ENCODE results near the gene ACKR2. TPM values are rescaled to one million over a fixed set of nuclear protein-coding genes. Genes with fewer than 3 reads are reported as not detected.

The ACKR2 gene
- total and polyA plus RNA-seq, 2 donors, result 0.14 to 0.82 TPM

DNA sequence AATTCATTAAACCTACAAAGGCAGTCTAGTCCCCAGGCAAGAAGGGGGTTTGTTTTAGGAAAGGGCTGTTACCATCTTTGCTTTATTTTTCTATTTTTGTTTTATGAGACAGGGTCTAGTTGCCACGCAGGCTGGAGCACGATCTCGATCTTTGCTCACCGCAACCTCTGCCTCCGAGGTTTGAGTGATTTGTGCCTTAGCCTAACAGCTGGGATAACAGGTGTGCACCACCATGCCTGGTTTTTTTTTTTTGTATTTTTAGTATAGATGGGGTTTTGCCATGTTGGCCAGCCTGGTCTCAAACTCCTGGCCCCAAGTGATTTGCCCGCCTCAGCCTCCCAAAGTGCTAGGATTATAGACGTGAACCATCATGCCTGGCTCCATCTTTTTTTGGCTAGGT lies 9.9 kb upstream of the ACKR2 start:
- Histone ChIP-seq H3K27ac (ENCODE audit: low read depth in 1 of 2, low read length in 1 of 2) (no peak overlapping the region), H3K36me3 (ENCODE audit: control insufficient read depth in 2 of 2, insufficient read depth in 2 of 2, low read length in 1 of 2) (no peaks in the 10 kb centered on the region), H3K4me3 (ENCODE audit: low read length in 2 of 2) (no peak overlapping the region), H3K9me3 (ENCODE audit: control insufficient read depth in 2 of 2, insufficient read depth in 1 of 2, low read length in 1 of 2) (no peaks in the 10 kb centered on the region), H3K27me3 (ENCODE audit: control insufficient read depth in 2 of 2, insufficient read depth in 1 of 2, low read length in 1 of 2) (no peaks in the 10 kb centered on the region), H3K4me1 (ENCODE audit: control insufficient read depth in 2 of 2, insufficient read depth in 2 of 2, low read length in 2 of 2) (peaks cover 7 to 10% of the 10 kb centered on the region in 2 donors)
- no peak for DNase-seq (ENCODE audit: low read depth in 6 of 9, low spot score in 9 of 9)
- 72% methylated on average over 7 of the region's 7 CpGs for WGBS

DNA sequence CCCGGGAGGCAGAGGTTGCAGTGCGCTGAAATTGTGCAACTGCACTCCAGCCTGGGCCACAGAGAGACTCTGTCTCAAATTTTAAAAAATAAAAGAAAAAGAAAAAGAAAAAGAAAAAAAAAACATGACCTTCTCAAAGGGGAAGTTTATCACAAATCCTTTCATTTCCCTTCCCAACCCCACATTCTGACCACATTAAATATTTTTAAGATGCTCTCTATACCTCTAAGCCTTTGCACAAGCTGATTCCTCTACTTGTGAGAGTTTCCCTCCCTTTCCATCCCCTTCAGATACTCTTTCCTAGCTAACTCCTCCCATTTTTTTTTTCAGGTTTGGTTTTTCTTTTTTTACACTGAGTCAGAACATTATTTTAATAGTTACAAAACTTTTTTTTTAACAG lies 9.0 kb upstream of the ACKR2 start:
- peaks cover 8 to 10% of the 10 kb centered on the region in 2 donors for H3K4me1 ChIP-seq (ENCODE audit: control insufficient read depth in 2 of 2, insufficient read depth in 2 of 2, low read length in 2 of 2)
- peaks cover 2 to 8% of the 10 kb centered on the region in 2 donors for H3K27me3 ChIP-seq (ENCODE audit: control insufficient read depth in 2 of 2, insufficient read depth in 1 of 2, low read length in 1 of 2)
- no peaks in the 10 kb centered on the region for H3K36me3 ChIP-seq (ENCODE audit: control insufficient read depth in 2 of 2, insufficient read depth in 2 of 2, low read length in 1 of 2)
- 87% methylated on average over 2 of the region's 2 CpGs for WGBS
- DNase-seq (ENCODE audit: low read depth in 6 of 9, low spot score in 9 of 9), result no peak
- H3K4me3 ChIP-seq (ENCODE audit: low read length in 2 of 2), result no peak overlapping the region
- H3K9me3 ChIP-seq (ENCODE audit: control insufficient read depth in 2 of 2, insufficient read depth in 1 of 2, low read length in 1 of 2), result no peaks in the 10 kb centered on the region
- H3K27ac ChIP-seq (ENCODE audit: low read depth in 1 of 2, low read length in 1 of 2), result no peak overlapping the region

DNA sequence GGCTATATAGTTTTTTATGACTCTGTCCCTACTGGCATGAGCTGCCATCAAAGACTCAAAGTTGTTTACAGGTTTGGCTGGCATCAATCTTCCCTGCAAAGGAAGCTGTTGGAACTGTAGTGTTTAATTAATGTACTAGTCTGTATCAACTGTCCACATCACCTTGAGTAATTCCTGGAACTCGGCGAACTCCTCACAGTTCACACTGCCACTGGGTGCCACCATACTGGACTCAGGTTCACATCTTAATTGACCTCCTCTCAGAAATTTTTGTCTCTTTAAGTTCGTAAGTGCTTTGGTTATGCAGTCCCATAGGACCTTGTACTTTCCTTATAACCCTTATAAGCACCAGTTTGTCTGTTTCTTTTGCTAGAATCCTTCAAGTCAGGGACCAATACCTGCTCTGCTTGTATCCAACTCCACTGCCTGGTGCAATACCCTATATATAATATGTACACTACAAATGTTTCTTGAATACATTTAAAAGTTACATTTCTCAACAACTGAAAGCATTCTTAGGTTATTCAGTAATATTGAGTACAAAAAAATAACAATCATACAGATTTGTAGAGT lies 8.1 kb upstream of the ACKR2 start:
- Histone ChIP-seq H3K4me1 (ENCODE audit: control insufficient read depth in 2 of 2, insufficient read depth in 2 of 2, low read length in 2 of 2) (peaks cover 10% of the 10 kb centered on the region in 2 donors), H3K27me3 (ENCODE audit: control insufficient read depth in 2 of 2, insufficient read depth in 1 of 2, low read length in 1 of 2) (peaks cover 3 to 13% of the 10 kb centered on the region in 2 donors), H3K36me3 (ENCODE audit: control insufficient read depth in 2 of 2, insufficient read depth in 2 of 2, low read length in 1 of 2) (no peaks in the 10 kb centered on the region), H3K27ac (ENCODE audit: low read depth in 1 of 2, low read length in 1 of 2) (no peak overlapping the region), H3K4me3 (ENCODE audit: low read length in 2 of 2) (no peak overlapping the region), H3K9me3 (ENCODE audit: control insufficient read depth in 2 of 2, insufficient read depth in 1 of 2, low read length in 1 of 2) (no peaks in the 10 kb centered on the region)
- no peak for DNase-seq (ENCODE audit: low read depth in 6 of 9, low spot score in 9 of 9)
- WGBS, result 99% methylated on average over 3 of the region's 3 CpGs

DNA sequence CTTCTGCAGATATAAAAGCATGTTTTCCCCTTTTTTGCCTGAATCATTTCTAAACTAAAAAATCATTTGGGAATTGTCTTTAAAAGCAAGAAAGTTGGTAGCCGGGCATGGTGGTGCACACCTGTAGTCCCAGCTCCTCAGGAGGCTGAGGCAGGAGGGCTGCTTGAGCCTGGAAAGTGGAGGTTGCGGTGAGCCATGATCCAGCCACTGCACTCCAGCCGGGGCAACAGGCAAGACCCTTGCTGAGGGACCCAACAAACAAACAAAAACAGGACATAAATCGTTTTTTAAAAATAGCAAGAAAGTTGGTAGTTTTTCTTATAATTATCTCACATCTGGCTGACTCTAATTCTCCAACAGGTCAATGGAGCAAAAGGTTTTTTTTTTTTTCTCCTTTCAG lies 7.5 kb upstream of the ACKR2 start:
- Histone ChIP-seq H3K27me3 (ENCODE audit: control insufficient read depth in 2 of 2, insufficient read depth in 1 of 2, low read length in 1 of 2) (peaks cover 3 to 17% of the 10 kb centered on the region in 2 donors), H3K9me3 (ENCODE audit: control insufficient read depth in 2 of 2, insufficient read depth in 1 of 2, low read length in 1 of 2) (no peaks in the 10 kb centered on the region), H3K27ac (ENCODE audit: low read depth in 1 of 2, low read length in 1 of 2) (no peak overlapping the region), H3K4me1 (ENCODE audit: control insufficient read depth in 2 of 2, insufficient read depth in 2 of 2, low read length in 2 of 2) (peaks cover 10% of the 10 kb centered on the region in 2 donors), H3K36me3 (ENCODE audit: control insufficient read depth in 2 of 2, insufficient read depth in 2 of 2, low read length in 1 of 2) (no peaks in the 10 kb centered on the region), H3K4me3 (ENCODE audit: low read length in 2 of 2) (no peak overlapping the region)
- 99% methylated on average over 4 of the region's 4 CpGs for WGBS
- no peak for DNase-seq (ENCODE audit: low read depth in 6 of 9, low spot score in 9 of 9)

DNA sequence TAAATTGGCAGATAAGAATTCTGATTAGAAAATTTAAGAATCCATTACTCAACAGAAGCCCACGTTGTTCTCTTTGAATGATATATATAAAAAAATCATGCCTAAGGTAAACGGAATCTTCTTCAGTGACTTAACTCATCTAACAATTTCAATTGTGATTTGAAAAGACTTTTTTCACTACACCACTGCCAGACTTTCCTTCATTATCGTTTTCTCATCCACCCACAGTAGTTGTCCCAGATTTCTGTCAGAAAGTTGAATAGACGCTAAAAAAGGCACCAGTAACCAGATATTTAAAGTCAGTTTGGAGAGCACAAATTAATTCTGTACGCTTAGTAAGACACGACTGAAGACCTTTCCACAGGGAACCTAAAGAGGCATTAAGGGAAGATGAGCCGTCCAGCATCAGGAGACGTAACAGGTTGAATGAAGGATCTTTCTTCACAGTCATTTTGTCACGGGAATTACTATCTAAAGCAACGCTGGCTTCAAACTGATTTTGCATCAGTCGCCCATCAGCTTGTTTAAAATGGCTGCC lies 6.3 kb upstream of the ACKR2 start:
- peak overlapping the region; percentile 72 to 88 for H3K4me3 ChIP-seq (ENCODE audit: low read length in 2 of 2)
- no peaks in the 10 kb centered on the region for H3K9me3 ChIP-seq (ENCODE audit: control insufficient read depth in 2 of 2, insufficient read depth in 1 of 2, low read length in 1 of 2)
- H3K4me1 ChIP-seq (ENCODE audit: control insufficient read depth in 2 of 2, insufficient read depth in 2 of 2, low read length in 2 of 2), result peaks cover 10% of the 10 kb centered on the region in 2 donors
- peak overlapping the region; percentile 42 to 91 for H3K27ac ChIP-seq (ENCODE audit: low read depth in 1 of 2, low read length in 1 of 2)
- no peak for DNase-seq (ENCODE audit: low read depth in 6 of 9, low spot score in 9 of 9)
- peaks cover 3 to 22% of the 10 kb centered on the region in 2 donors for H3K27me3 ChIP-seq (ENCODE audit: control insufficient read depth in 2 of 2, insufficient read depth in 1 of 2, low read length in 1 of 2)
- WGBS, result 88% methylated on average over 11 of the region's 11 CpGs
- H3K36me3 ChIP-seq (ENCODE audit: control insufficient read depth in 2 of 2, insufficient read depth in 2 of 2, low read length in 1 of 2), result no peaks in the 10 kb centered on the region

DNA sequence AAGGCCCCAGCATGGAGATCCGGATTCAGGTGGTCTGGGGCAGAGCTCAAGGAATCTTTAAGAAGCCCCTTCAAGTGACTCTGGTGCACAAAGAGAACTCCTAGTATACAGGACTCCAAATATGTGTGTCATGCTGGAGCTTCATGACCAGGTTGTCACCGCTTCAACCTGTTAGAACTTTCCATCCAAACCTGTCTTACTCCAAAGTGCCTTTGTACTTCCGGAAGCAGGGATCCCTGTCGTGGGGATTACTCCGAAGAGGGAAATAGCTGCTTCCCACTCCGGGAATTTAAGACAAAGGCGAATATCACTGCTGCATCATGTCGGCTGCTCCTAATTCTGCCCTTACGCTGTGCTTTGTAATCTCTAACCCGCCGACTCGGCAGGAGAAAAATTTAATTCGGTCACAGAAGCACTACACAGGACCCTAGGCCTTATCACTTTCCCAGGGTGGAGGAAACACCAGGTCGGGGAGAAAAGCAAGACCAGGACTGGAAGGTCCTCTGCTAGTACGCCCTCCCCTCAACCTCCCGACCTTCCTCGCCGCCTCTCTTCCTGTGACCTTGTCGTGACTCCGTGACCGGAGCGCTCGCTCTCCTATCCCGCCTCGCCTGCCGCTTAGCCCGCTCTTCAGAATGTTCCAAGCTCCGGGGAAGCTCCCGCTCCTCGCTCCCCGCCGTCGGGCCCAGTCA lies 5.7 kb upstream of the ACKR2 start:
- H3K4me1 ChIP-seq (ENCODE audit: control insufficient read depth in 2 of 2, insufficient read depth in 2 of 2, low read length in 2 of 2), result peaks cover 10% of the 10 kb centered on the region in 2 donors
- 4% methylated on average over 33 of the region's 33 CpGs for WGBS
- DNase-seq (ENCODE audit: low read depth in 6 of 9, low spot score in 9 of 9), result peak in 7 of 9 donors; percentile 22 to 67 (median 30)
- peaks cover 6 to 22% of the 10 kb centered on the region in 2 donors for H3K27me3 ChIP-seq (ENCODE audit: control insufficient read depth in 2 of 2, insufficient read depth in 1 of 2, low read length in 1 of 2)
- H3K9me3 ChIP-seq (ENCODE audit: control insufficient read depth in 2 of 2, insufficient read depth in 1 of 2, low read length in 1 of 2), result no peaks in the 10 kb centered on the region
- peak overlapping the region; percentile 91 for H3K27ac ChIP-seq (ENCODE audit: low read depth in 1 of 2, low read length in 1 of 2)
- H3K36me3 ChIP-seq (ENCODE audit: control insufficient read depth in 2 of 2, insufficient read depth in 2 of 2, low read length in 1 of 2), result no peaks in the 10 kb centered on the region
- peak overlapping the region; percentile 72 to 88 for H3K4me3 ChIP-seq (ENCODE audit: low read length in 2 of 2)

DNA sequence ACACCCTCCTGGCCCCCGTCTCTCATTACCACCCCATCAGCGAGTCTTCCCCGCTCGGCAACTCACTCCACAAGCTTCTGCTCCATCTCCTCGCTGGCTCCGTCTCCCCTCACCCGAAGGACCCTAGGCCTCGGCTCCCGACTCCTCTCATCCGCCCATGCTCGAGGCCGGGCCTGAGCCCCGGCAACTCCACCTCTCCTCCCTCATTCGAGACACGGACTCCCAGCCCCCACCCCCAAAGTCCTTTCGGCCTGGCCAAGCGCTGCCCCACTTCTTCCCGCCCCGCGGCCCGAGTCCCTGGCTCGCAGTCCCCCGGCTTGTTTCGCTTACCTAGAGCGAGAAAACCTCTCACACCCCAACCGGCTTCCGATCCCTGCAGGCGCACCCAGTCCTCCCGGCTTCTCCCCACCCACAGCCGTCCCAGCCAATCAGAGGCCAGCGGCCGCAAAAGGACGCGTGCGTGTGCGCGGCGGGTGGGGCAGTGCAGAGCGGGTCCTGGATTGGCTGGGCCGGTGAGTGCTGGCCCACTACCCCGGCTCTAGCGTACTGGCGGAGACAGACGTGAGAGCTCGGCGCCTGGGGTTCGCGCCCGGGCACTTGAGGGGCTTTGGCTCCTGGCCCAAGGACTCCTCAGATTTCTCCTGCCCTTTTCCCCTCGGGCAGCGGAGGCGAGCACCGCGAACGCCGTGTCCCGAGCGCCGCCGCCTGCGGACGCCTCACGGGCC lies 5.0 kb upstream of the ACKR2 start, which contains the start of gene HIGD1A:
Gene HIGD1A (minus strand): TSS at position 385 of the 725 bp plus-strand sequence. CDS start 10,237 bp downstream, outside the sequence.
- WGBS, result under 1% methylated on average over 63 of the region's 63 CpGs

DNA sequence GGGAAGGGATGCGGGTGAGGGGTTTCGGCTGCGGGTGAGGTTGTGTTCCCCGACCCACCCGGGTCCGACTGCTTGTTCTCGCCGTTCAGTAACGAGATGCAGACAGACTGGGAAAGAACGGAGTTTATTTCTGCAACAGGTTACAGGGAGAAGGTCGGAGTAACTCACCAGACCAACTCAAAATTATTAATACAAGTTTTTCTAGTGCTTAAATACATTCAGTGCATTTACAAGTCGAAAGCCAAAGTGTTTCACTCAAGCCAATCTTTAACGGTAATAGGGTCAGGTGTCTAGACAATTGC lies 4.5 kb upstream of the ACKR2 start:
- Histone ChIP-seq H3K4me1 (ENCODE audit: control insufficient read depth in 2 of 2, insufficient read depth in 2 of 2, low read length in 2 of 2) (peaks cover 10% of the 10 kb centered on the region in 2 donors), H3K27ac (ENCODE audit: low read depth in 1 of 2, low read length in 1 of 2) (peak overlapping the region in 1 of 2 donors; percentile 50), H3K27me3 (ENCODE audit: control insufficient read depth in 2 of 2, insufficient read depth in 1 of 2, low read length in 1 of 2) (peaks cover 6 to 22% of the 10 kb centered on the region in 2 donors)

More for the DNA sequence above, 5.0 kb upstream of the ACKR2 start, which contains the start of gene HIGD1A:
- DNase-seq (ENCODE audit: low read depth in 6 of 9, low spot score in 9 of 9), result peak; percentile 82 to 97 (median 89)
- Histone ChIP-seq H3K27ac (ENCODE audit: low read depth in 1 of 2, low read length in 1 of 2) (peak within 1 kb of the TSS; percentile 91), H3K9me3 (ENCODE audit: control insufficient read depth in 2 of 2, insufficient read depth in 1 of 2, low read length in 1 of 2) (no peaks in the 10 kb centered on the region), H3K4me3 (ENCODE audit: low read length in 2 of 2) (peak within 1 kb of the TSS; percentile 72 to 88), H3K27me3 (ENCODE audit: control insufficient read depth in 2 of 2, insufficient read depth in 1 of 2, low read length in 1 of 2) (peaks cover 6 to 22% of the 10 kb centered on the region in 2 donors), H3K36me3 (ENCODE audit: control insufficient read depth in 2 of 2, insufficient read depth in 2 of 2, low read length in 1 of 2) (no peaks in the 10 kb centered on the region), H3K4me1 (ENCODE audit: control insufficient read depth in 2 of 2, insufficient read depth in 2 of 2, low read length in 2 of 2) (peaks cover 10% of the 10 kb centered on the region in 2 donors)

More for the DNA sequence above, 4.5 kb upstream of the ACKR2 start:
- H3K36me3 ChIP-seq (ENCODE audit: control insufficient read depth in 2 of 2, insufficient read depth in 2 of 2, low read length in 1 of 2), result no peaks in the 10 kb centered on the region
- peak overlapping the region; percentile 72 to 88 for H3K4me3 ChIP-seq (ENCODE audit: low read length in 2 of 2)
- under 1% methylated on average over 13 of the region's 13 CpGs for WGBS
- DNase-seq (ENCODE audit: low read depth in 6 of 9, low spot score in 9 of 9), result peak in 1 of 9 donors; percentile 13
- H3K9me3 ChIP-seq (ENCODE audit: control insufficient read depth in 2 of 2, insufficient read depth in 1 of 2, low read length in 1 of 2), result no peaks in the 10 kb centered on the region

All from thymus (tissue), 11 donors.